ENCODE measurements around the gene ZNF697. TPM values are rescaled to one million over a fixed set of nuclear protein-coding genes. Genes with fewer than 3 reads are reported as not detected.

The ZNF697 gene
- total and polyA plus RNA-seq, 9 of the 15 experiments (the other 6 are each of a cell fraction or from before 2014, with no cell fraction given) = 2.1 to 13.6 (median 8.3) TPM

GRCh38 chr1:119623193-119623515 is 24.9 kb downstream of the ZNF697 start:
- H3K4me2 ChIP-seq (ENCODE audit: insufficient read depth, low read length) = no peak overlapping the region
- peaks cover 23% of the 10 kb centered on the region for H3K36me3 ChIP-seq (ENCODE audit: control insufficient read depth, insufficient read depth, low read length)
- in situ Hi-C loops (cut with MboI) (no loop called here), intact Hi-C loops (cut with micrococcal nuclease) (no loop called here)
- WGBS (ENCODE audit: insufficient coverage, low coverage, missing lambda C conversion rate) = 97% methylated on average over 38 of the region's 45 CpGs
- H3K9ac ChIP-seq (ENCODE audit: insufficient read depth in 1 of 2, low read depth in 2 of 2, low read length in 2 of 2) = no peak overlapping the region
- no peak for ATAC-seq
- H3K27me3 ChIP-seq (ENCODE audit: control insufficient read depth in 2 of 2, insufficient read depth in 2 of 2, low read length in 2 of 2) = no peaks in the 10 kb centered on the region
- H3K79me2 ChIP-seq (ENCODE audit: control insufficient read depth, insufficient read depth, low read length) = no peaks in the 10 kb centered on the region
- H3K4me3 ChIP-seq = no peak overlapping the region
- no TSS peak for BruUV-seq (replicated peaks)
- DNase-seq (ENCODE audit: extremely low read depth in 1 of 4, low spot score in 3 of 4) = no peak
- no peak for FAIRE-seq
- no peaks in the 10 kb centered on the region; a peak in 1 of 5 replicates for H3K4me1 ChIP-seq (replicated peaks in 1 of 2; ENCODE audit: control insufficient read depth in 2 of 2, insufficient read depth in 2 of 2, low read length in 2 of 2)
- H3K9me3 ChIP-seq (replicated peaks; ENCODE audit: control insufficient read depth, insufficient read depth, low read depth, low read length) = no peaks in the 10 kb centered on the region
- H3K27ac ChIP-seq (ENCODE audit: extremely low read depth, low read depth, low read length) = no peak overlapping the region
- H4K20me1 ChIP-seq (replicated peaks; ENCODE audit: control insufficient read depth, insufficient read depth, low read length) = no peaks in the 10 kb centered on the region
- TF ChIP-seq POLR2G (IDR thresholded peaks at IDR 0.05; ENCODE audit: low read depth, low read length) = peak; percentile 28; the same call in 1 of the 2 replicates
- TF ChIP-seq EHMT2 (IDR thresholded peaks at IDR 0.05) = no peak
- H2AFZ ChIP-seq (ENCODE audit: low read depth, low read length) = no peak overlapping the region
- H3K9me1 ChIP-seq (ENCODE audit: control insufficient read depth, insufficient read depth, low read length) = peaks cover 8% of the 10 kb centered on the region
- ChIA-PET CTCF (ENCODE audit: low intra/inter-chr PET ratio) (no interaction called here), POLR2A (no interaction called here)

- ChIA-PET POLR2A (interaction anchor here (0.8 kb wide), 1 partner anchor 7 kb away, joined by 4 read pairs; no protein-coding TSS in a partner anchor), CTCF (ENCODE audit: low intra/inter-chr PET ratio) (no interaction called here)
- ATAC-seq (no peak), DNase-seq (ENCODE audit: extremely low read depth in 1 of 4, low spot score in 3 of 4) (no peak), FAIRE-seq (no peak)
- peaks cover 8% of the 10 kb centered on the region for H3K9me1 ChIP-seq (ENCODE audit: control insufficient read depth, insufficient read depth, low read length)
- no peaks in the 10 kb centered on the region for H3K27me3 ChIP-seq (ENCODE audit: control insufficient read depth in 2 of 2, insufficient read depth in 2 of 2, low read length in 2 of 2)
- H3K9me3 ChIP-seq (replicated peaks; ENCODE audit: control insufficient read depth, insufficient read depth, low read depth, low read length) = no peaks in the 10 kb centered on the region
- no peak overlapping the region for H3K4me3 ChIP-seq
- intact Hi-C loops (cut with micrococcal nuclease) (no loop called here), in situ Hi-C loops (cut with MboI) (no loop called here)
- 96% methylated on average over 64 of the region's 67 CpGs for WGBS (ENCODE audit: insufficient coverage, low coverage, missing lambda C conversion rate)
- no peak overlapping the region for H3K4me2 ChIP-seq (ENCODE audit: insufficient read depth, low read length)
- no peaks in the 10 kb centered on the region for H3K79me2 ChIP-seq (ENCODE audit: control insufficient read depth, insufficient read depth, low read length)
- H3K4me1 ChIP-seq (replicated peaks in 1 of 2; ENCODE audit: control insufficient read depth in 2 of 2, insufficient read depth in 2 of 2, low read length in 2 of 2) = no peaks in the 10 kb centered on the region; a peak in 1 of 5 replicates
- no peak overlapping the region for H3K9ac ChIP-seq (ENCODE audit: insufficient read depth in 1 of 2, low read depth in 2 of 2, low read length in 2 of 2)
- TF ChIP-seq ZNF584 (CRISPR knock-in tag; IDR thresholded peaks at IDR 0.05; ENCODE audit: low read depth) = no peak
- TF ChIP-seq ZBTB33 (CRISPR knock-in tag; IDR thresholded peaks at IDR 0.05) = peak; percentile 75
- no TSS peak for BruUV-seq (replicated peaks)
- H3K27ac ChIP-seq (ENCODE audit: extremely low read depth, low read depth, low read length) = no peak overlapping the region
- no peak overlapping the region for H2AFZ ChIP-seq (ENCODE audit: low read depth, low read length)
- peaks cover 23% of the 10 kb centered on the region for H3K36me3 ChIP-seq (ENCODE audit: control insufficient read depth, insufficient read depth, low read length)
- no peaks in the 10 kb centered on the region for H4K20me1 ChIP-seq (replicated peaks; ENCODE audit: control insufficient read depth, insufficient read depth, low read length)
Measured at GRCh38 chr1:119622311-119623192, 25.5 kb downstream of the ZNF697 start.
